T-helper 17 cell (primary cell): ENCODE results near the gene PRKCZ. TPM values are rescaled to one million over a fixed set of nuclear protein-coding genes. Genes with fewer than 3 reads are reported as not detected.
A peak's percentile ranks its signal among the peaks of the same experiment; 100 is the strongest.

Experiments
- ATAC-seq: fragments of 150-1000 bp; cut with Tn5 transposase; 2 replicates; pipeline ENCODE4 v1.10.0; 2021; ENCODE audit warnings: mild to moderate bottlenecking, moderate library complexity
- DNase-seq, 3 donors: peaks; one replicate each; pipeline versions ENCODE4 v3.0.0 to v3.0.0-alpha.2; 2020 to 2021
- H3K9me3 ChIP-seq: one replicate; pipeline ENCODE4 v1.7.0; 2013; ENCODE audit warnings: low read length, mild to moderate bottlenecking; ENCODE audit not compliant: control insufficient read depth, poor library complexity, severe bottlenecking
- H3K27ac Mint-ChIP-seq: one replicate; pipeline ENCODE4 v1.8.0; 2022; ENCODE audit warnings: mild to moderate bottlenecking, moderate library complexity, mixed read lengths
- H3K27me3 Mint-ChIP-seq: one replicate; pipeline ENCODE4 v1.8.0; 2022; ENCODE audit warnings: mixed read lengths
- H3K36me3 Mint-ChIP-seq: one replicate; pipeline ENCODE4 v1.8.0; 2022; ENCODE audit warnings: low read depth, mixed read lengths
- H3K4me1 Mint-ChIP-seq: one replicate; pipeline ENCODE4 v1.8.0; 2022; ENCODE audit warnings: mild to moderate bottlenecking, mixed read lengths
- H3K4me3 Mint-ChIP-seq: one replicate; pipeline ENCODE4 v1.8.0; 2022; ENCODE audit warnings: mild to moderate bottlenecking, moderate library complexity, mixed read lengths
- total RNA-seq, 4 donors: library from RNA in 2 of 4; stranded (reverse) in 2 of 4; gene quantifications; one replicate each; pipeline ENCODE4 v1.2.3 and lab custom pipeline; 2022 to 2026

PRKCZ gene
- total RNA-seq, 2 donors from 2014 or later, result 26.0 to 33.5 TPM

DNA sequence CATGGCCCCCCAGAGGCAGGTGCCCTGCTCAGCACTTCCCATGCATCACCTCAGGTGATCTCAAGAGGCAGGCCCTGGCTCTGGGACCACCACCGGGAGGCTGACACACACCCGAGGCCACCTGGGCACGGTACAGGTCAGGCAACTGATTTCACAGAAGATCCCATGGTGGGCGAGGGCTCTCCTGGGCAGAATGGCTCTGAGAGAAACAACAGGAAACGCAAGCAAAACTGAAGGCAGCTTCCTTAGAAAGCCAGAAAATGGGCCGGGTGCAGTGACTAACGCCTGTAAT lies 166.5 kb downstream of the PRKCZ start:
- ATAC-seq, result no peak
- H3K9me3 ChIP-seq, result no peaks in the 10 kb centered on the region
- no peak for DNase-seq
- H3K36me3 Mint-ChIP-seq, result no peaks in the 10 kb centered on the region
- H3K27ac Mint-ChIP-seq, result no peak overlapping the region
- no peak overlapping the region for H3K4me3 Mint-ChIP-seq
- H3K4me1 Mint-ChIP-seq, result peaks cover 3% of the 10 kb centered on the region
- H3K27me3 Mint-ChIP-seq, result no peaks in the 10 kb centered on the region

DNA sequence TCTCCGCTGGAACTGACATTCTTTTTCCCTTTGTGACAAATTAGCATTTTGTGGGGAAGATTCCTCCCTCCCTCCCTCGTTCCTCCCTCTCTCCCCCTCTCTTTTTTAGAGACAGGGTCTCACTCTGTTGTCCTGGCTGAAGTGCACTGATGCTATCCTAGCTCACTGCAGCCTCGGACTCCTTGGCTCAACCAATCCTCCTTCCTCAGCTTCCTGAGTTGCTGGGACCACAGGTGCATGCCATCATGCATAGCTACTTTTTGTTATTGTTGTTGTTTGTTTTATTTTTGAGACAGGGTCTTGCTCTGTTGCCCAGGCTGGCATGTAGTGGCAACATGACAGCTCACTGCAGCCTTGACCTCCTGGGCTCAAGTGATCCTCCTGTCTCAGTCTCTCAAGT lies 171.1 kb downstream of the PRKCZ start:
- no peaks in the 10 kb centered on the region for H3K9me3 ChIP-seq
- Mint-ChIP-seq H3K4me3 (no peak overlapping the region), H3K4me1 (peaks cover 4% of the 10 kb centered on the region), H3K27me3 (no peaks in the 10 kb centered on the region), H3K36me3 (no peaks in the 10 kb centered on the region), H3K27ac (peak overlapping the region; percentile 61)
- ATAC-seq (no peak), DNase-seq (no peak)

DNA sequence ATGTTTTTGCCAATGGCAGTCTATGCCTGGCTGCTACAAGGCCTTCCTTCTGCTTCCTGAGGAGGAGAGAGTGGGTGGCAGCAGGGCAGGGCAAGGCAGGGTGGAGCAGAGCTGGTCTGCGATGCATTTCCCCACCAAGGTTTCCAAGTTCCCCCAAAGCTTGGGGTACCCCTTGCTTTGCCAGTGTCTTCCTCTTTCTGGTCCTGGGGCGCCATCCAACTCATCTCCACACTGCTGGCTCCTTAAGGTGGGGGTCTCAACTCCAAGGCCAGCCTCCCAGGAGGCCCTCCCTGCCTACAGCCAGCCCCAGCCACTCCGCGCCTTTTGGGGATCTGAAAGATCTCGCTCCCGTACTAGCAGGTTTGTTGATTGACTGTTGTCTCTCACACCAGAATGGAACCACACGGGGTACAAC lies 174.0 kb downstream of the PRKCZ start:
- H3K27me3 Mint-ChIP-seq, result no peaks in the 10 kb centered on the region
- no peak for DNase-seq
- H3K4me3 Mint-ChIP-seq, result no peak overlapping the region
- no peak for ATAC-seq
- no peaks in the 10 kb centered on the region for H3K36me3 Mint-ChIP-seq
- H3K4me1 Mint-ChIP-seq, result peaks cover 6% of the 10 kb centered on the region
- H3K27ac Mint-ChIP-seq, result no peak overlapping the region
- H3K9me3 ChIP-seq, result no peaks in the 10 kb centered on the region

DNA sequence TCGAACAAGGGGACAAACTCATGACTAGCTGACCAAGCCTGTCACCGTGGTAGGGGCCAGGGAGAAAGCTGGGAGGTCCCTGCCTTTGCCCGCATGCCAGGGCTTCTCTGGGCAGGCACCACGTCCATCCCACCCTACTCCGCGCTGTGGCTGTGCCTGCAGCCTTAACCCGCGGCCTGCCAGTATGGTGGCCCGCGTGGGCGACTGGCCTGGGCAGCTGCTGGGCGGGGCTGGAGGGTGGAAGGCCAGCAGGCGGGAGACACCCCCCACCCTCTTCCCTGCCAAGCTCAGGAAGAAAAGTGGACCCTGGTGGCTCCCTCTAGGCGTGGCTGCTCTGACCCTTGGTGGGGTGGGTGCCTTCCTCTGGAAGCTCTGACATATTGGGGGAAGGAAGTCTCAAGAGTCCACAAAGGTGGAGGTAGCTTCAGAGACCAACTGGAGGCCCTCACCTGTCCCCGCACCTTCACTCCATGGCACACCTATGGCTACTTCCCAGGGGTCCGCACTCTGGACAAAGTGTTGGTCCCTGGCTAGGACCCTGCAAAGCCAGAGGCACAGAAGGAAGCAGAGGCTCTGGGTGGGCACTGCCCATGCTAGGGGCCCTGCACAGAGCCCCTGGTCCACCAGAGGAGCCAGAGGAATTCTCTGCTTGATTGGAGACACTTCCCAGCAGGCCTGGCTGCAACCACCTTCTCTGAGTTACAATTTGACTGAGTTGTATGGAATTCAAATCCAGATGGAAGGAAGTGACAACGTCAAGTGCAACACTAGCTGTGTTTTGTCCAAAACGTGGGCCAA lies 174.6 kb downstream of the PRKCZ start:
- no peak overlapping the region for H3K27ac Mint-ChIP-seq
- H3K36me3 Mint-ChIP-seq, result no peaks in the 10 kb centered on the region
- no peak for ATAC-seq
- no peaks in the 10 kb centered on the region for H3K9me3 ChIP-seq
- no peak overlapping the region for H3K4me3 Mint-ChIP-seq
- peaks cover 8% of the 10 kb centered on the region for H3K4me1 Mint-ChIP-seq
- DNase-seq, result no peak
- no peaks in the 10 kb centered on the region for H3K27me3 Mint-ChIP-seq

DNA sequence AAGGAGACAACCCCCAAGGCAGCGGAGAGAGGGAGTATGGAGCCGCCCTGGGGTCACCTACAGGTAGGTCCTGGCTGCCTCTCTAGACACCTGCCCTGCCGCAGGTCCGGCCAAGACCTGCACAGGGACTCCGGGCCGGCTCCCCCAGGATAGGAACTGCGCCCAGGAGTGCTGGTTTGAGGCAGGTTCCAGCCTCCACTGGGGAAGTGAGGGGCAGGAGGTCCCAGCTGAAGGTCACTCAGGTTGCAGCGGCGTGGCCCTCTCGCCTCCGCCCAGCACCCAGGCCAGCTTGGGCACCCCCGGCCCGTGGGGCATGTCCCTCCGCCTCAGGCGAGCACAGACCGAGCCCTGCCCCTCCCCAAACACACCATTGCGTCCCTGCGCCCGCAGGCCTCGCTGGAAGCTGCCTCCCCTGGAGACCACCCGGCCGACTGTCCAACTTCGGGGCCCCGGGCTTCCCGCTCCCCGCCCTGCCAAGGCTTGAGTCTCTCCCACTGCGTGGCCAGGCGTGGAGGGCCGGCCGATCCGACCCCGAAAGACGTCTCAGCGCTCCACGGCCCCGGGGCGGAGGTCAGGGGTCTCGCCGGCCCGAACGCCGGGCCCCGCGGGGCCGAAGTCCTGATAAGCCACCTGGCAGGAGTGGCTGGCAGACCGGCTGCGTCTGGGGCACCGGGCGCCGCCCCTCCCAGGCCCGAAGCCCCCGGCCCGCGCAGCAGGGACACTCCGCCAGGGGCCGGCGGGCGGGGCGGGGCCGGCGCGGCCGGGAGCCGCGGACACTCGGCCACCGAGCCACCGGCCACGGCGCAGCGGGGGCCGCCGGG lies 176.5 kb downstream of the PRKCZ start:
- Mint-ChIP-seq H3K27ac (peak overlapping the region; percentile 93), H3K4me1 (peaks cover 15% of the 10 kb centered on the region), H3K36me3 (peaks cover 3% of the 10 kb centered on the region), H3K4me3 (peak overlapping the region; percentile 87), H3K27me3 (no peaks in the 10 kb centered on the region)
- no peak for DNase-seq
- no peaks in the 10 kb centered on the region for H3K9me3 ChIP-seq
- no peak for ATAC-seq

DNA sequence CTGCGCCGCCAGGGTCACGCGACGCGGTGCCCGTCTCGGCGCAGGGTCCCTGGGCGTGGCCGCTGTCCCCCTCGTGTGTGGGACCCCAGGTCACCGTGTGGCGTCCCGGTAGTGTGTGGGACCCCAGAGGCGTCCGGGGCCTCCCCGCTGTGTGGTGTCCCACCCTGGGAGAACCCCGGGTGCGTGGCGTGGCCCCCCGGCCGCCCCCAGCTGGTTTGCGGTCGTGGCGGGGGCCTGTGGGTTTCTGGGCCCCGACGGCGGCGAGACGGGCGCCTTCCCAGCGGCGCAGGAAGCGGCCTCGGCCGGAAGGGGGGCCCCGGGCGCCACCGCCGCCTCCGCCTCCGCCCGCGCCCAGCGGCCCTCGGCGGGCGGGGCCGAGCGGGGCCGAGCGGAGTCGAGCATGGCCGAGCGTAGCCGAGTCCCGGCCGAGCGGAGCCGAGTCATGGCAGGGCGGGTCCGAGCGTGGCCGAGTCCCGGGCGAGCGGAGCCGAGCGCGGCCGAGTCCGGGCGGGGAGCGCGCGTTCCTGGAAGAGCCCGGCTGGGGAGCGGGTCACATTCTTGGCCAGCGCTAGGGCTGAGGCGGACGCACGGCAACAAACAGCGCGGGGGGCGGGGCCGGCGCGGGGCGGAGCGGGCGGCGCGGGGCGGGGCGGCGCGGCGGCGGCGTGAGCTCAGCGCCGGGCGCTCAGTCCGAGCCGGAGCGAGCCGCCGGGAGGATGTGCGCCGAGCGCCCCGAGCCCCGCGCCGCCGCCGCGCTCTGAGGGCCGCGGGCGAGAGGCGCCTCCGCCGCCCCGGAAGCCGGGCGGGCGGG lies 177.3 kb downstream of the PRKCZ start:
- H3K4me1 Mint-ChIP-seq, result peaks cover 22% of the 10 kb centered on the region
- no peak overlapping the region for H3K27ac Mint-ChIP-seq
- ATAC-seq, result peak; percentile 82
- H3K36me3 Mint-ChIP-seq, result peaks cover 3% of the 10 kb centered on the region
- H3K9me3 ChIP-seq, result no peaks in the 10 kb centered on the region
- peak; percentile 87 to 93 (median 89) for DNase-seq
- peak overlapping the region; percentile 82 for H3K4me3 Mint-ChIP-seq
- no peaks in the 10 kb centered on the region for H3K27me3 Mint-ChIP-seq

DNA sequence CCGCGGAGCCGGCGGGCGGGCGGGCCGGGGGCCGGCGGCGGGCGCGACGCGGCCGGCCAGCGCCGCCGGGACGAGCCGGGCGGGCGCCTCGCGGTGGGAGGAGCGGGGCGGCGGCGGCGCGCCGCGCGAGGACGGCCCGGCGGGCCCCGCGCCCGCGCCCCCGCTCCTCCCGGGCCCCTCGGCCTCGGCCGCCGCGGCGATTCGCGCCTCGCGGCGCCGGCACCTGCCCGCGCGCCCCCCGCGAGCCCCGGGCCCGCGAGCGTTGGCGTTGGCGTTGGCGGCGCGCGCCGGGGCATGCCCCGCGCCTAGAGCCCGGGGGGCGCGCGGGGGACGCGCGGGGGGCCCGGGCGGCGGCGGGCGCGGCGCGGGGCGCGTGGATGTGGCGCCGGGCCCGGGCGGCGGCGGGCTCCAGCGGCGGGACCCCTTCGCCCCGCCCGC lies 178.0 kb downstream of the PRKCZ start, which contains the start of gene SKI:
Gene SKI, plus strand, starts transcription at position 163 of the 438 bp plus-strand sequence. CDS start 448 bp downstream, outside the sequence.
- no peaks in the 10 kb centered on the region for H3K9me3 ChIP-seq
- DNase-seq (no peak), ATAC-seq (no peak)
- peaks cover 26% of the 10 kb centered on the region for H3K4me1 Mint-ChIP-seq
- H3K36me3 Mint-ChIP-seq, result peaks cover 6% of the 10 kb centered on the region
- H3K27me3 Mint-ChIP-seq, result no peaks in the 10 kb centered on the region
- peak within 1 kb of the TSS; percentile 96 for H3K27ac Mint-ChIP-seq
- H3K4me3 Mint-ChIP-seq, result peak within 1 kb of the TSS; percentile 92

- peaks cover 31% of the 10 kb centered on the region for H3K4me1 Mint-ChIP-seq
- DNase-seq (no peak), ATAC-seq (no peak)
- H3K27me3 Mint-ChIP-seq, result no peaks in the 10 kb centered on the region
- H3K9me3 ChIP-seq, result no peaks in the 10 kb centered on the region
- H3K4me3 Mint-ChIP-seq, result peak overlapping the region; percentile 92
- peaks cover 6% of the 10 kb centered on the region for H3K36me3 Mint-ChIP-seq
- H3K27ac Mint-ChIP-seq, result peak overlapping the region; percentile 96
Measured at GRCh38 chr1:2228694-2229036, 178.5 kb downstream of the PRKCZ start.

DNA sequence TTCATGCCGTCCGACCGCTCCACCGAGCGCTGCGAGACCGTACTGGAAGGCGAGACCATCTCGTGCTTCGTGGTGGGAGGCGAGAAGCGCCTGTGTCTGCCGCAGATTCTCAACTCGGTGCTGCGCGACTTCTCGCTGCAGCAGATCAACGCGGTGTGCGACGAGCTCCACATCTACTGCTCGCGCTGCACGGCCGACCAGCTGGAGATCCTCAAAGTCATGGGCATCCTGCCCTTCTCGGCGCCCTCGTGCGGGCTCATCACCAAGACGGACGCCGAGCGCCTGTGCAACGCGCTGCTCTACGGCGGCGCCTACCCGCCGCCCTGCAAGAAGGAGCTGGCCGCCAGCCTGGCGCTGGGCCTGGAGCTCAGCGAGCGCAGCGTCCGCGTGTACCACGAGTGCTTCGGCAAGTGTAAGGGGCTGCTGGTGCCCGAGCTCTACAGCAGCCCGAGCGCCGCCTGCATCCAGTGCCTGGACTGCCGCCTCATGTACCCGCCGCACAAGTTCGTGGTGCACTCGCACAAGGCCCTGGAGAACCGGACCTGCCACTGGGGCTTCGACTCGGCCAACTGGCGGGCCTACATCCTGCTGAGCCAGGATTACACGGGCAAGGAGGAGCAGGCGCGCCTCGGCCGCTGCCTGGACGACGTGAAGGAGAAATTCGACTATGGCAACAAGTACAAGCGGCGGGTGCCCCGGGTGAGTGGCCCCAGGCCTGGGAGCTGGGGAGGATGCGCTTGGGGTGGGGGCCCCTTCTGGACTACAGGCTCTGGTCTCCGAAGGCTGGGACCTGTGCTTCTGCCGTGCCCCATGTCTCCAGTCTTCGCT lies 179.0 kb downstream of the PRKCZ start:
- no peak for DNase-seq
- no peaks in the 10 kb centered on the region for H3K9me3 ChIP-seq
- Mint-ChIP-seq H3K27ac (peak overlapping the region; percentile 96), H3K4me3 (peak overlapping the region; percentile 92), H3K36me3 (peaks cover 6% of the 10 kb centered on the region), H3K27me3 (no peaks in the 10 kb centered on the region), H3K4me1 (peaks cover 31% of the 10 kb centered on the region)
- ATAC-seq, result no peak

- H3K27ac Mint-ChIP-seq, result peak overlapping the region; percentile 96
- ATAC-seq, result no peak
- H3K27me3 Mint-ChIP-seq, result no peaks in the 10 kb centered on the region
- H3K9me3 ChIP-seq, result no peaks in the 10 kb centered on the region
- peak overlapping the region; percentile 92 for H3K4me3 Mint-ChIP-seq
- H3K4me1 Mint-ChIP-seq, result peaks cover 31% of the 10 kb centered on the region
- peaks cover 6% of the 10 kb centered on the region for H3K36me3 Mint-ChIP-seq
- no peak for DNase-seq
Measured at GRCh38 chr1:2229911-2230731, 179.9 kb downstream of the PRKCZ start.

DNA sequence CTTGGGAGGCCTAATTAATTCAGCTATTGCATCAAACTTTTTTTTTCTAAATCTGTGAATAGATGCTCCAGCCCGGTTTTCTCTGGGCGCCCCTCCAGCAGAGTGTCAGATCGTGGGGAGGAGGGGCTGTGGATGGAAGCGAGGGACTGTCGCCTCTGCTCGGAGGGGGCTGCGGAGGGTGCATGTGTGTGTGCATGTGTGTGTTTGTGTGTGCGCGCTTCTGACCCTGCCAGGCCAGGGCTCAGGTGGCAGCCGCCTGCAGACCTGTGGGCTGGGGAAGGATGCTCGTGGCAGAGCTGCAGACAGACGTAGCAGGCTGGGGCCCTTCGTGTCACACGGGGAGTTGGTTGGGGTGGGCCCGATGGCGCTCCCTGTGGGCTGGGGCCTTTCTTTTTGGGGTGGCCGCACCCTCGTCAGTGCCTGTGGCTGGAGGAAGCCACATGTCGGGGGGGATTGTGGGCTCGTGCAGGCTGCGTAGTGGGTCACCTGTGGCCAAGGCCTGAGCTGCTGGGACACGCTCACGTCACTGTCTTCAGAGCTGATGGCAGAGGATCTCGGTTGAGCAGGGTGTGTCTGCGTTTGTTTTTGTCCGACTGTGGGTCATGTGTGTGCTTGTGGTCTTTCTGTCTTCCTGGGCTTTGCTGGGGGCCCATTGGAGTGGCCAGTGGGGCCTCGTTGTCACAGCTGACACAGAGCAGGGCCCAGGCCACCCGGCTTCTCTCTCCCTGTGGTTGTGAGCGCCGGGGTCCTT lies 180.7 kb downstream of the PRKCZ start:
- no peaks in the 10 kb centered on the region for H3K9me3 ChIP-seq
- Mint-ChIP-seq H3K36me3 (peaks cover 6% of the 10 kb centered on the region), H3K4me3 (peak overlapping the region; percentile 92), H3K4me1 (peaks cover 38% of the 10 kb centered on the region), H3K27me3 (no peaks in the 10 kb centered on the region), H3K27ac (peak overlapping the region; percentile 96)
- peak; percentile 10 for ATAC-seq
- DNase-seq, result peak; percentile 40 to 59 (median 51)
